ENCODE results near the gene KRTAP19-4.
"Not testable (repeated sequence)": the region's sequence is repeated elsewhere in the genome, so short reads cannot be mapped to it uniquely, and the experiment has no call there.

Gene KRTAP19-4
- total RNA-seq = 0 reads per million in 18 experiments

- no peak for DNase-seq
Measured at GRCh38 chr21:30497065-30497464, at the start of gene KRTAP19-4. KRTAP19-4 (minus strand) TSS chr21:30497165; CDS start chr21:30497110, 55 bp downstream.

GRCh38 chr21:30541764-30542163 is 44.8 kb upstream of the KRTAP19-4 start, which contains the start of gene KRTAP19-6:
KRTAP19-6 (minus strand) TSS chr21:30541864; CDS start chr21:30541833, 31 bp downstream.
- DNase-seq = no peak

GRCh38 chr21:30518876-30519275 is 21.9 kb upstream of the KRTAP19-4 start:
- DNase-seq = no peak

GRCh38 chr21:30515681-30516080 is 18.7 kb upstream of the KRTAP19-4 start:
- DNase-seq = no peak

- not testable (repeated sequence) for DNase-seq
Measured at GRCh38 chr21:30505621-30506205, 8.7 kb upstream of the KRTAP19-4 start.

GRCh38 chr21:30502041-30502440 is 5.1 kb upstream of the KRTAP19-4 start, which contains the start of gene KRTAP19-5:
KRTAP19-5 (minus strand) TSS chr21:30502141; CDS start chr21:30502090, 51 bp downstream.
- DNase-seq = no peak

- no peak for DNase-seq
Measured at GRCh38 chr21:30491963-30492428, 5.0 kb downstream of the KRTAP19-4 start, which contains the start of gene KRTAP19-3. KRTAP19-3 (minus strand) TSS chr21:30492013; CDS start chr21:30491957, 56 bp downstream.

- DNase-seq = no peak
Measured at GRCh38 chr21:30487336-30487735, 9.6 kb downstream of the KRTAP19-4 start, which contains the start of gene KRTAP19-2. KRTAP19-2 (minus strand) TSS chr21:30487436; CDS start chr21:30487348, 88 bp downstream.

- DNase-seq = no peak
Measured at GRCh38 chr21:30486180-30486579, 10.8 kb downstream of the KRTAP19-4 start.

GRCh38 chr21:30482130-30482529 is 14.8 kb downstream of the KRTAP19-4 start:
- no peak for DNase-seq

- no peak for DNase-seq
Measured at GRCh38 chr21:30480145-30480544, 16.8 kb downstream of the KRTAP19-4 start, which contains the start of gene KRTAP19-1. KRTAP19-1 (minus strand) TSS chr21:30480367; CDS start chr21:30480317, 50 bp downstream.

- no peak for DNase-seq
Measured at GRCh38 chr21:30479259-30479658, 17.7 kb downstream of the KRTAP19-4 start.

- no peak for DNase-seq
Measured at GRCh38 chr21:30478004-30478403, 19.0 kb downstream of the KRTAP19-4 start.

GRCh38 chr21:30468900-30469714 is 27.9 kb downstream of the KRTAP19-4 start:
- no peak for DNase-seq

- DNase-seq = peak in 1 of 2 donors; percentile 2
Measured at GRCh38 chr21:30463713-30464112, 33.3 kb downstream of the KRTAP19-4 start.

GRCh38 chr21:30448514-30448913 is 48.5 kb downstream of the KRTAP19-4 start:
- no peak for DNase-seq

GRCh38 chr21:30447056-30447455 is 49.9 kb downstream of the KRTAP19-4 start:
- DNase-seq = no peak

All from inflammatory macrophage (primary cell).